Lower lobe of right lung (tissue), 2 donors: ENCODE data around the gene UGT2B15. TPM values are rescaled to one million over a fixed set of nuclear protein-coding genes. Genes with fewer than 3 reads are reported as not detected.
"Not testable (repeated sequence)": the region's sequence is repeated elsewhere in the genome, so short reads cannot be mapped to it uniquely, and the experiment has no call there.

Experiments
- ATAC-seq, 2 donors: fragments of 200-7000 bp; cut with Tn5 transposase; one replicate each; pipeline ENCODE4 v1.9.1; 2020 to 2022; ENCODE audit warnings: mild to moderate bottlenecking in 2 of 2, moderate library complexity in 2 of 2
- DNase-seq: peaks from one replicate; pipeline ENCODE4 v3.0.0-alpha.2; 2020
- H3K27ac ChIP-seq: fragments of 200-600 bp; one replicate; pipeline ENCODE4 v1.8.0; 2022
- H3K27me3 ChIP-seq: fragments of 200-600 bp; one replicate; pipeline ENCODE4 v1.8.0; 2022; ENCODE audit warnings: low read depth
- H3K36me3 ChIP-seq: fragments of 200-600 bp; one replicate; pipeline ENCODE4 v1.8.0; 2022; ENCODE audit warnings: mild to moderate bottlenecking
- H3K4me1 ChIP-seq: fragments of 200-600 bp; one replicate; pipeline ENCODE4 v1.8.0; 2022
- H3K4me3 ChIP-seq: fragments of 200-600 bp; one replicate; pipeline ENCODE4 v1.8.0; 2022; ENCODE audit warnings: mild to moderate bottlenecking
- H3K9me3 ChIP-seq: fragments of 200-600 bp; one replicate; pipeline ENCODE4 v1.8.0; 2022
- intact Hi-C: fragments of 100-400 bp; cut with DNase I; formaldehyde crosslinking; loops from one replicate; pipeline ENCODE4 v1.11.0; 2022
- long read RNA-seq: library from polyadenylated mRNA; unstranded; transcript quantifications from one replicate; pipeline ENCODE4 v2.0.0, GENCODE V29; 2021
- total RNA-seq: library from RNA; stranded (reverse); fragmentation: NEBNext Ultra II Directional; extraction: Animal tissue kit (Norgen Biotek cat#: 25700); gene quantifications from one replicate; pipeline ENCODE4 v1.2.1, GENCODE V29; 2021
- TF ChIP-seq, protein P1 (sequence below): fragments of 200-600 bp; IDR thresholded peaks from one replicate; pipeline ENCODE4 v1.8.0; 2022; ENCODE audit warnings: antibody characterized with exemption, mild to moderate bottlenecking
- donor health status: DM: no; HTN: yes; CAD: no; lungs with severe emphysema.

Gene UGT2B15
- total RNA-seq: not detected
- long read RNA-seq: 0 reads

DNA sequence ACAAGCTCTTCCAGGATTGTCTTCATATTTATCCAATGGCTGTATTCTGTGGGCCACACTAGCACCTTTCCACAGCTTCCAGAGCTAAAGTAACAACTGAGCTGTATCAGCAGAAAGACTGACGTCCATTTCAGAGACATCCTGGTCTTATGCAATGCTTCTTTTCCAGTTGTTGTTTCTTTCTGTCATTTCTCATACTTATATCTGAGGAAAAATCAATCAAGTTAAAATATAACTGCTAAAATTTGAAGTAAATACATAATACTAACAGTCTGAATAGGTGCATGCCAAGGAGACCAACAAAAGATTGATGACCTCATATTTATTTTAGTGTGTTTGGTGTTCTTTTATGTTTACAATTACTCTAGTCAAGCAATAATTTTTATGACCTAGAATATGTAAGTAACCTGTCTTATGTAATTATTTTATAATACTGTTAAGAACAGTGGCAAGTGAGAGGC is at the start of gene UGT2B15:
Gene UGT2B15 (minus strand): TSS at position 174 of the 461 bp plus-strand sequence. CDS start 34 bp downstream, at position 140.
- H3K27ac ChIP-seq, H3K4me3 ChIP-seq, H3K36me3 ChIP-seq, DNase-seq, H3K27me3 ChIP-seq, H3K9me3 ChIP-seq, H3K4me1 ChIP-seq, intact Hi-C loops, ATAC-seq: not testable (repeated sequence)

DNA sequence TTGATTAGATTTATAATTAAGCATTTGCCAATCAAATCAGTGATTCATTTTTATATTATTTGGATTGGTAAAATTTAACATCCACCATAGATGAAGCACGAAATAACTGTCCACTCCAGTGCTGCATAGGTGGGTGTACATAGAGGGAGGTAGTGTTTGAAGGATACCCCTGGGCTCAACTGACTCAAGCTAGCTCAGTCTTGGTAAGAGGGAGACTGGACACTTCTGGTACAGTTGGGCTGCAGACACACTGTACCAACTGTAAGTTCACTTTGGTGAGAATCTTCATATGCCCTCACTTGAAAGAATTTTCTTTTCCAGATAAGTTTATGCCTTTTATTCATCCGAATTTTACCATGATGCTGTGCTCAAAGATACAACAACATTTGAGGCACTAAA is 48.6 kb upstream of the UGT2B15 start:
- TF ChIP-seq, protein P1, sequence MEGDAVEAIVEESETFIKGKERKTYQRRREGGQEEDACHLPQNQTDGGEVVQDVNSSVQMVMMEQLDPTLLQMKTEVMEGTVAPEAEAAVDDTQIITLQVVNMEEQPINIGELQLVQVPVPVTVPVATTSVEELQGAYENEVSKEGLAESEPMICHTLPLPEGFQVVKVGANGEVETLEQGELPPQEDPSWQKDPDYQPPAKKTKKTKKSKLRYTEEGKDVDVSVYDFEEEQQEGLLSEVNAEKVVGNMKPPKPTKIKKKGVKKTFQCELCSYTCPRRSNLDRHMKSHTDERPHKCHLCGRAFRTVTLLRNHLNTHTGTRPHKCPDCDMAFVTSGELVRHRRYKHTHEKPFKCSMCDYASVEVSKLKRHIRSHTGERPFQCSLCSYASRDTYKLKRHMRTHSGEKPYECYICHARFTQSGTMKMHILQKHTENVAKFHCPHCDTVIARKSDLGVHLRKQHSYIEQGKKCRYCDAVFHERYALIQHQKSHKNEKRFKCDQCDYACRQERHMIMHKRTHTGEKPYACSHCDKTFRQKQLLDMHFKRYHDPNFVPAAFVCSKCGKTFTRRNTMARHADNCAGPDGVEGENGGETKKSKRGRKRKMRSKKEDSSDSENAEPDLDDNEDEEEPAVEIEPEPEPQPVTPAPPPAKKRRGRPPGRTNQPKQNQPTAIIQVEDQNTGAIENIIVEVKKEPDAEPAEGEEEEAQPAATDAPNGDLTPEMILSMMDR: no peak
- DNase-seq (no peak), ATAC-seq (no peak)
- Histone ChIP-seq H3K36me3 (no peaks in the 10 kb centered on the region), H3K9me3 (peaks cover 8% of the 10 kb centered on the region), H3K4me3 (no peak overlapping the region), H3K4me1 (no peaks in the 10 kb centered on the region), H3K27me3 (no peaks in the 10 kb centered on the region), H3K27ac (no peak overlapping the region)
- intact Hi-C loops: no loop called here

DNA sequence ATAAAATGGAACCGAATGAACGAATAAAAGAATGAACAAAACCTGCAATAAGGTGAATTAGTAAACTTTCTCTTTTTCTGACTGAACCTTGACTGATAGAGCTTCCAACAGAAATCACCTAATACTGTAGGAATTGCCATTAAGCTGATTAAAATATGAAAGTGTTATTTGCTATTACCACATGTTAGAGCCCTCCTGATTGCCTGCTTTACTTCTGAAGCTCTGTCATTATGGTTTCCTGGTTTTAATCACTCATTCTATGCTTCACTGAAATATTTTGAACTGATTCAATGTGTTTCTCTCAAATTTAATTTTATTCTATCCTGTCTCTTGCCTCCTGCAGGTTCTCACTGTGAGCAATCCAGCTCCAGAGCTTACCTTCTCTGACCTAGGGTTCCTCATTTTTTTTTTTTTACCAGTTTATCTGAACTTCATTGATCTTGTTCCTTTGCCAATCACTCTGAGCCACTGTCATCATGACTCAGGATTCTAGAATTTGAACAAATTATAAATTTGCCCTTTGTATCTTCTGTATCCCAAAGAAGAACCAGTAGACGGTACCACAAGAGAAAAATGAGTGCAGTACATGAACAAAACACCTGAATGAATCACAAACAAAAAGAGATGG is 48.1 kb upstream of the UGT2B15 start:
- ATAC-seq (no peak), DNase-seq (no peak)
- H3K4me3 ChIP-seq: no peak overlapping the region
- no peaks in the 10 kb centered on the region for H3K27me3 ChIP-seq
- H3K36me3 ChIP-seq: no peaks in the 10 kb centered on the region
- intact Hi-C loops: no loop called here
- no peaks in the 10 kb centered on the region for H3K4me1 ChIP-seq
- H3K9me3 ChIP-seq: peaks cover 8% of the 10 kb centered on the region
- H3K27ac ChIP-seq: no peak overlapping the region
- TF ChIP-seq, protein P1: no peak

DNA sequence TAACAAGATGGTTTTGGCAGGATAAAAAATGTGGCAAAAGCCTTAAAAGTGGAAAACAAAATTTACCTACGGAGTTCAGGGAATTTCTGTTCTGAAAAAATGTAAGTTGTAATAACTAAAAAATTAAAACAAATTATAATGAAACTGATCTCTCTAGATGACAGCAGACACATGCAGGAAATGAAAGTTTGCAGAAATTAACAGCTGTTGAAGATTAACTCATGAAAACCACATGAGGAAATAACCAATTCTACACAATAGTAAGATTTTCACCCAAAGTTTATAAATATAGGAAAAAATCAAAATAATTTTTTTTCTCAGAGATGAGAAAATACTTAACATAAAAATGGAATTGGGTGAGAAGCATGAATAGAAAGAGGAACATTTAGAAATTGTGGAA is 47.5 kb upstream of the UGT2B15 start:
- no peaks in the 10 kb centered on the region for H3K36me3 ChIP-seq
- intact Hi-C loops: no loop called here
- no peak overlapping the region for H3K27ac ChIP-seq
- no peaks in the 10 kb centered on the region for H3K27me3 ChIP-seq
- ATAC-seq (no peak), DNase-seq (no peak)
- H3K4me1 ChIP-seq: no peaks in the 10 kb centered on the region
- no peak overlapping the region for H3K4me3 ChIP-seq
- TF ChIP-seq, protein P1: no peak
- H3K9me3 ChIP-seq: peaks cover 8% of the 10 kb centered on the region

DNA sequence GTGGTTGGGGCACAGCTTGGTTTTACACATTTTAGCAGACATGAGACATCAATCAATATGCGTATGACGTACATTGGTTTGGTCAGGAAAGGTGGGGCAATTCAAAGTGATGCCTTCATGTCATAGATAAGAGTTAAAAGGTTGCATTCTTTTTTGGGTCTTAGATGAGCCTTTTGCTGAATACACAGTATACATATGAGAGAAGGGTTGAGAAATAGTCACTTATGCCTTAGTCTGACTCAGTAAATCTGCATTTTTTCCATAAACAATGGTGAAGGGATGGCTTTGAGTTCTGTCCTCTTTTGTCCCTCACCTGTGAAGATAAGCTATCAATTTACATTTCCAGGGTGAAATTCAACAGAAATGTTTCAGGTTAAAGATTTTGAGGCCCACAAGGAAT is 43.9 kb upstream of the UGT2B15 start:
- no peaks in the 10 kb centered on the region for H3K4me1 ChIP-seq
- H3K9me3 ChIP-seq: no peaks in the 10 kb centered on the region
- H3K4me3 ChIP-seq: no peak overlapping the region
- no peaks in the 10 kb centered on the region for H3K27me3 ChIP-seq
- DNase-seq: no peak
- H3K36me3 ChIP-seq: no peaks in the 10 kb centered on the region
- intact Hi-C loops: no loop called here
- TF ChIP-seq, protein P1: no peak
- no peak overlapping the region for H3K27ac ChIP-seq
- no peak for ATAC-seq

DNA sequence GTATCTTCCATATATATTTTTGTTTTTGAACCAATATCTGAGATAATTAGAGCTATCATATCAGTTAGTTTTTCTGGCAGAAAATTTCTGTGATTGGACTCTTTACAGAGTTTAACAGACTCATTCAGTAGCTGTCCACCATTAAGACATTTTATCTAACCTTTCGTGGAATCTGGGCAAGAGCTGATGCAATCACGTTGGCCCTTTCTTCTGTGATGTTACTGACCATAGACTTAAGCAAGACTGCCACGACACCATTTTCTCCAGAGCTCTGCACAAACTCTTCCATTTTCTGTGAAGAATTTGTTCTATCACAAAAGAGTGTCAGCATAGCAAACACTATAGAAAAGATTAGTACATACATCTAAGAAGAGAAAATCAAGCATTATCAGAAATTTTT is 41.8 kb upstream of the UGT2B15 start:
- no peaks in the 10 kb centered on the region for H3K36me3 ChIP-seq
- TF ChIP-seq, protein P1: no peak
- ATAC-seq: no peak

More for the DNA sequence above, 41.8 kb upstream of the UGT2B15 start:
- no peaks in the 10 kb centered on the region for H3K9me3 ChIP-seq
- H3K27me3 ChIP-seq: no peaks in the 10 kb centered on the region
- H3K4me3 ChIP-seq: no peak overlapping the region
- intact Hi-C loops: no loop called here
- H3K4me1 ChIP-seq: no peaks in the 10 kb centered on the region
- no peak overlapping the region for H3K27ac ChIP-seq
- no peak for DNase-seq
